Thyroid gland (tissue), 4 donors: ENCODE results near the gene LRRC41. TPM values are rescaled to one million over a fixed set of nuclear protein-coding genes. Genes with fewer than 3 reads are reported as not detected.

Experiments used
- DNase-seq, 2 donors: peaks; one replicate each; pipeline ENCODE4 v3.0.0-alpha.2; 2019
- H3K27ac ChIP-seq, 3 donors: fragments of 200-600 bp; sonication (generic); 1 replicate in 2 of 3; 2 replicates in 1 of 3; pipeline ENCODE4 v1.5.1; 2016 to 2019; ENCODE audit warnings: mild to moderate bottlenecking in 1 of 3, moderate library complexity in 1 of 3
- H3K27me3 ChIP-seq: fragments of 200-600 bp; sonication (generic); one replicate; pipeline ENCODE4 v1.5.1; 2019
- H3K36me3 ChIP-seq, 2 donors: fragments of 200-600 bp; sonication (generic); one replicate each; pipeline ENCODE4 v1.5.1; 2016 to 2019
- H3K4me1 ChIP-seq, 2 donors: fragments of 200-600 bp; sonication (generic); one replicate each; pipeline ENCODE4 v1.5.1; 2017 to 2019
- H3K4me3 ChIP-seq, 3 donors: fragments of 200-600 bp; sonication (generic); replicated peaks in 1 of 3; 1 replicate in 2 of 3; 2 replicates in 1 of 3; pipeline ENCODE4 v1.5.1; 2016; ENCODE audit warnings: mild to moderate bottlenecking in 1 of 3
- H3K9me3 ChIP-seq: fragments of 200-600 bp; sonication (generic); one replicate; pipeline ENCODE4 v1.5.1; 2017
- POLR2A ChIP-seq, 2 donors: fragments of 450-650 bp; IDR thresholded peaks; one replicate each; pipeline ENCODE4 v1.6.1; 2017; ENCODE audit warnings: antibody characterized with exemption in 2 of 2, mild to moderate bottlenecking in 2 of 2, moderate library complexity in 1 of 2
- WGBS, 2 donors: methylation state at CpG; one replicate each; pipeline ENCODE4 v1.1.5; 2017; 5-methylcytosine and 5-hydroxymethylcytosine counted together
- intact Hi-C: fragments of 100-400 bp; cut with DNase I; formaldehyde crosslinking; loops from one replicate; pipeline ENCODE4 v1.15.1; 2023
- total RNA-seq, 4 donors: library from RNA; depleted of rRNA; stranded (reverse); fragments of >200 nt; gene quantifications; one replicate each; pipeline ENCODE4 v1.2.3, GENCODE V29; 2016
- TF ChIP-seq, protein P1 (sequence below), 6 experiments: fragments of 200-600 bp in 3 of 6; fragments of 450-650 bp in 3 of 6; sonication (generic) in 3 of 6; IDR thresholded peaks; one replicate each; pipeline ENCODE4 v1.5.1; 2016 to 2019; ENCODE audit warnings: antibody characterized with exemption in 6 of 6, mild to moderate bottlenecking in 2 of 6, inconsistent platforms in 1 of 6, moderate library complexity in 1 of 6

The LRRC41 gene, protein sequence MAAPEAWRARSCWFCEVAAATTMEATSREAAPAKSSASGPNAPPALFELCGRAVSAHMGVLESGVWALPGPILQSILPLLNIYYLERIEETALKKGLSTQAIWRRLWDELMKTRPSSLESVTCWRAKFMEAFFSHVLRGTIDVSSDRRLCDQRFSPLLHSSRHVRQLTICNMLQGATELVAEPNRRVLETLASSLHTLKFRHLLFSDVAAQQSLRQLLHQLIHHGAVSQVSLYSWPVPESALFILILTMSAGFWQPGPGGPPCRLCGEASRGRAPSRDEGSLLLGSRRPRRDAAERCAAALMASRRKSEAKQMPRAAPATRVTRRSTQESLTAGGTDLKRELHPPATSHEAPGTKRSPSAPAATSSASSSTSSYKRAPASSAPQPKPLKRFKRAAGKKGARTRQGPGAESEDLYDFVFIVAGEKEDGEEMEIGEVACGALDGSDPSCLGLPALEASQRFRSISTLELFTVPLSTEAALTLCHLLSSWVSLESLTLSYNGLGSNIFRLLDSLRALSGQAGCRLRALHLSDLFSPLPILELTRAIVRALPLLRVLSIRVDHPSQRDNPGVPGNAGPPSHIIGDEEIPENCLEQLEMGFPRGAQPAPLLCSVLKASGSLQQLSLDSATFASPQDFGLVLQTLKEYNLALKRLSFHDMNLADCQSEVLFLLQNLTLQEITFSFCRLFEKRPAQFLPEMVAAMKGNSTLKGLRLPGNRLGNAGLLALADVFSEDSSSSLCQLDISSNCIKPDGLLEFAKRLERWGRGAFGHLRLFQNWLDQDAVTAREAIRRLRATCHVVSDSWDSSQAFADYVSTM
- total RNA-seq: 100 to 1,000 TPM in 2 of 4 donors, 10 to 100 TPM in 2; 73.5 to 111 (median 99.4) TPM

DNA sequence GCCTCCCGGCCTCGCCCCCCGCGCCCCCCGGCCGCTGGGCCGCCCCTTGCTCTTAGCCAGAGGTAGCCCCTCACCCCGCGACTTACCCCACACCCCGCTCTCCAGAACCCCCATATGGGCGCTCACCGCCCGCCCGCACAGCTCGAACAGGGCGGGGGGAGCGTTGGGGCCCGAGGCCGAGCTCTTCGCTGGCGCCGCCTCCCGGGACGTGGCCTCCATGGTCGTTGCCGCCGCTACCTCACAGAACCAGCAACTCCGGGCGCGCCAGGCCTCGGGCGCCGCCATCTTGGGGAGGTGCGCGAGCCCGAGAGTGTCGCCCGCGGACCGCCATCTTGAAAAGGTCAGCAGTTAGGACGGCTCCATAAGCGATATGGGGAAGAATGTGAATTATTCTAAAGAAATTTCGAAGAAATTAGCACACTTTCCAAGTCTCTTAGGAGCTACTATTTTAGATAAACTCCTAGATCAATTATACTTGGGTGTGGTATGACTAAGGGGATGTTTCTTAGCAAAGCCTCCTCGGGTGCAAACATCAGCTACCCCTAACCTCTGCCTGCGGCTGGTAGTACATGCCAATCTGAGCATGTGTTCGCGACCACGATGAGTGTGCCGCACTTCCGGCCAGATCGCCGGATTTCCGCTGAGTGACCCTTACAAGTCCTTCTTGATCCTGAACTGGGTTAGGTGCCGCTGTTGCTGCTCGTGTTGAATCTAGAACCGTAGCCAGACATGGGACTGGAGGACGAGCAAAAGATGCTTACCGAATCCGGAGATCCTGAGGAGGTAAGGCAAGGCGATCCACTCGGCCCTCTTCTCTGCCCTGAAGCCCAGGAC is at the start of gene LRRC41, which contains the start of gene UQCRH:
LRRC41 (minus strand) TSS at position 579 of the 834 bp plus-strand sequence; CDS start at position 285, 294 bp downstream.
UQCRH (plus strand) TSS at position 661 of the 834 bp plus-strand sequence; CDS start at position 730, 69 bp downstream.
- no peaks in the 10 kb centered on the region for H3K27me3 ChIP-seq
- no peaks in the 10 kb centered on the region for H3K9me3 ChIP-seq
- 0 to 2% methylated on average over 7 to 36 of the region's 61 CpGs for WGBS, 2 donors
- peak; percentile 95 to 96 for DNase-seq
- H3K27ac ChIP-seq: peak within 1 kb of the TSS; percentile 98 to 100 (median 99)
- TF ChIP-seq POLR2A (IDR thresholded peaks at IDR 0.05): peak; percentile 72 to 91
- TF ChIP-seq, protein P1, sequence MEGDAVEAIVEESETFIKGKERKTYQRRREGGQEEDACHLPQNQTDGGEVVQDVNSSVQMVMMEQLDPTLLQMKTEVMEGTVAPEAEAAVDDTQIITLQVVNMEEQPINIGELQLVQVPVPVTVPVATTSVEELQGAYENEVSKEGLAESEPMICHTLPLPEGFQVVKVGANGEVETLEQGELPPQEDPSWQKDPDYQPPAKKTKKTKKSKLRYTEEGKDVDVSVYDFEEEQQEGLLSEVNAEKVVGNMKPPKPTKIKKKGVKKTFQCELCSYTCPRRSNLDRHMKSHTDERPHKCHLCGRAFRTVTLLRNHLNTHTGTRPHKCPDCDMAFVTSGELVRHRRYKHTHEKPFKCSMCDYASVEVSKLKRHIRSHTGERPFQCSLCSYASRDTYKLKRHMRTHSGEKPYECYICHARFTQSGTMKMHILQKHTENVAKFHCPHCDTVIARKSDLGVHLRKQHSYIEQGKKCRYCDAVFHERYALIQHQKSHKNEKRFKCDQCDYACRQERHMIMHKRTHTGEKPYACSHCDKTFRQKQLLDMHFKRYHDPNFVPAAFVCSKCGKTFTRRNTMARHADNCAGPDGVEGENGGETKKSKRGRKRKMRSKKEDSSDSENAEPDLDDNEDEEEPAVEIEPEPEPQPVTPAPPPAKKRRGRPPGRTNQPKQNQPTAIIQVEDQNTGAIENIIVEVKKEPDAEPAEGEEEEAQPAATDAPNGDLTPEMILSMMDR (IDR thresholded peaks at IDR 0.05): no peak
- intact Hi-C loops: loop anchor here (5.0 to 10.0 kb wide), 2 partner anchors 39 to 58 kb away; partner anchors contain the start of genes NSUN4 and RAD54L
- no peaks in the 10 kb centered on the region for H3K36me3 ChIP-seq
- peak within 1 kb of the TSS; percentile 30 to 100 (median 86) for H3K4me3 ChIP-seq
- peaks cover 45 to 48% of the 10 kb centered on the region in 2 donors for H3K4me1 ChIP-seq

DNA sequence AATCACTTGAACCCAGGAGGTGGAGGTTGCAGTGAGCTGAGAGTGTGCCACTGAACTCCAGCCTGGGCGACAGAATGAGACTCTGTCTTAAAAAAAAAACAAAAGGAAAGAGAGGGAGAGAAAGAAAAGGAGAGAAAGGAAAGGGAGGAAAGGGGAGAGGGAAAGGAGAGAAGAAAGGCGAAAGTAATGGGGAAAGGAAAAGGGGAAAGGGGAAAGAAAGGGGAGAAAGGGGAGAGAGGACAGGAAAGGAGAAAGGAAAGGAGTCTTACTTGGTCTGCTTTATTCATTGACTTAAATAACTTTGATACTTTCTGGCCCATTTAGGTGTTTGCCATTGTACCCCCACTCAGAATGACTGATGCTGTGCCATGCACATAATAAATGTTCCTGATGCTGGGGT is 48.9 kb upstream of the LRRC41 start:
- H3K4me3 ChIP-seq: no peak overlapping the region
- no peak overlapping the region for H3K27ac ChIP-seq
- TF ChIP-seq POLR2A (IDR thresholded peaks at IDR 0.05): no peak
- TF ChIP-seq, protein P1 (IDR thresholded peaks at IDR 0.05): no peak
- peaks cover 37 to 43% of the 10 kb centered on the region in 2 donors for H3K36me3 ChIP-seq
- WGBS, 2 donors: 91 to 96% methylated on average over 2 of the region's 2 CpGs
- intact Hi-C loops: no loop called here
- DNase-seq: no peak
- no peaks in the 10 kb centered on the region for H3K27me3 ChIP-seq
- H3K4me1 ChIP-seq: peaks cover 0 to 7% of the 10 kb centered on the region in 2 donors
- no peaks in the 10 kb centered on the region for H3K9me3 ChIP-seq

DNA sequence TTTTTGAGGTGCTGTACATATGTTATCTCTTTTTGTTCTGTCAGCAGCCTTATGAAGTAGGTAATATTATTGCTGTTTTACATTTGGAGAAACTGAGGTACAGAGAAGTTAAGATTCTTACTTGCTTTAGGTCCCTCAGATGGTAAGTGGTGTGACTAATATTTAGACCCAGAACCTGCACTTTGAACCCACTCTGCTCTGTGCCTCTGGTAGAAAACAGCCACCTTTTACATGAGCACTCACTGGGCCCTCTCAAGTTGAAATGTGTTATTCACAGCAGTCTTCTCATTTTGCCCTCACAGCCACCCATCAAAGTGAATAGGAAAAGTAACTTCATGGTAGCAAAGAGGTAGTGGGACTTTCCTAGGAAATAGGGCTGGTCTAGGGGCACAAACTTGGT is 41.9 kb upstream of the LRRC41 start:
- peaks cover 0 to 14% of the 10 kb centered on the region in 2 donors for H3K4me1 ChIP-seq
- peaks cover 24 to 27% of the 10 kb centered on the region in 2 donors for H3K36me3 ChIP-seq
- intact Hi-C loops: no loop called here
- no peak for TF ChIP-seq POLR2A (IDR thresholded peaks at IDR 0.05)
- TF ChIP-seq, protein P1 (IDR thresholded peaks at IDR 0.05): no peak
- no peaks in the 10 kb centered on the region for H3K9me3 ChIP-seq
- no peak for DNase-seq
- no peak overlapping the region for H3K4me3 ChIP-seq
- no peaks in the 10 kb centered on the region for H3K27me3 ChIP-seq
- H3K27ac ChIP-seq: no peak overlapping the region

DNA sequence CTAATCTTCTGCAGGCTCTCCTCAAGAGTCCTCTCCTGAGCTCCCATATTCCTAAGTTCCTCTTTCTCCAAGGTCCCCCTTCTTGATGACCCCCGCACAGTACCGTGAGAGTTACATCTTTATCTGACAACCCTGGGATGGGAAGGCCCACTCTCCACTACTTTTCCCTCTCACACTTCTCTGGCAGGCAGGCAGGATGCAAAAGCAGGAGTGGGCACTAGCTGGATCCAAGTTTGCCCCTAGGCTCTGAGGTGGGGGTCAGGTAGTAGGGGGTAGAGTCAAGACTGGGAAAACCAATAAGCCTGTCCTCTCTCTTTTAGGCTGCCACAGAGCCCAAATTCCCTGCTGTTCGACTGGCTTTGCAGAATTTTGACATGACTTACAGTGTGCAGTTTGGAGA is 41.1 kb upstream of the LRRC41 start:
- Histone ChIP-seq H3K36me3 (peaks cover 24% of the 10 kb centered on the region in 2 donors), H3K27ac (no peak overlapping the region), H3K9me3 (no peaks in the 10 kb centered on the region), H3K4me3 (no peak overlapping the region), H3K4me1 (peaks cover 0 to 14% of the 10 kb centered on the region in 2 donors), H3K27me3 (no peaks in the 10 kb centered on the region)
- no peak for TF ChIP-seq POLR2A (IDR thresholded peaks at IDR 0.05)
- TF ChIP-seq, protein P1 (IDR thresholded peaks at IDR 0.05): no peak
- DNase-seq: no peak
- intact Hi-C loops: loop anchor here (5.0 kb wide), 1 partner anchor 42 kb away; the partner anchor contains the start of genes LRRC41 and UQCRH
- 90 to 97% methylated on average over 3 of the region's 3 CpGs for WGBS, 2 donors
